ENCODE results near the gene MSI2.
A peak's percentile ranks its signal among the peaks of the same experiment; 100 is the strongest.

The MSI2 gene

DNA sequence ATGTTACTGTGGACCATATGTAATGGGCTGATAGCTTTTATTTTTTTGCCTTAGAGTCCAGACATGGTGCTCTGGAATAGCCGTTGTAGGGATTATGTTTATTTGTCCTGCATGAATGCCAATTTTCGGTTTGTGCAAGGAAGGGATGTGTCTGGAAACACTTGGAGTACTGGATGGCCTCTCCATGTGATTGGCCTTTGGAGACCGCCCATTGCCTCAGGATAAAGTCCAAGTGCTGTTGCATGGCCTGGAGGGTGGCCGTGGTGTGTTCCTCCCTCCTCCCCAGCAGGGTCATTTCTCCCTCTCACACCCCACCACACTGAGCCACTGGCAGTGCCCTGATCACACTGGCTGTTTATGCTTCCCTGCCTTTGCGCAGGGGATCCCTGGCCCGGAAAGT lies 93.9 kb downstream of the MSI2 start:
- no peak for DNase-seq

DNA sequence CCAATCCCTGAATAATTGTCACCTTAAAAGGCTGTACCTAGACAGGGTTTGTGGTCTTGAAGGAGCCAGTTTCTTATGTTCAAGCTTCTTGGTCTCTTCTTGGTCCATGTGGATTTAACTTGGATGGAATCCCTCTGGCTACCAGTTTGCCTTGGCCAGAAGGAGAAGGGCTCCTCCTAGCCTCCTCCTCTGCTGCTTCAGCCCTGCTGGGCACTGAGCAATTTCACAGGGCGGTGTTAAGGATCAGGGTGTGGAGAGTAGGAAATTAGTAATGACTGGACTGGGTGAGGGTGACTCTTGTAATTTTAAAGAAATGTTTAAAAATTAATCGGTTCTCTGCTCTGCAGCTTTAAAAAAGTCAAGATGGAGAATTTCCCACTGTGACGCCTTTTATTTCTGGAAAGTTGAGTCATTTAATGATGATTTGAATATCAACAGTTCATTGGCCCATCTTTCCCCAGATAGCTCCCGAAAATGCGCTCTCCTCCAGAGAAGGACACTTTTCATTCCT lies 96.4 kb downstream of the MSI2 start:
- DNase-seq, result no peak

DNA sequence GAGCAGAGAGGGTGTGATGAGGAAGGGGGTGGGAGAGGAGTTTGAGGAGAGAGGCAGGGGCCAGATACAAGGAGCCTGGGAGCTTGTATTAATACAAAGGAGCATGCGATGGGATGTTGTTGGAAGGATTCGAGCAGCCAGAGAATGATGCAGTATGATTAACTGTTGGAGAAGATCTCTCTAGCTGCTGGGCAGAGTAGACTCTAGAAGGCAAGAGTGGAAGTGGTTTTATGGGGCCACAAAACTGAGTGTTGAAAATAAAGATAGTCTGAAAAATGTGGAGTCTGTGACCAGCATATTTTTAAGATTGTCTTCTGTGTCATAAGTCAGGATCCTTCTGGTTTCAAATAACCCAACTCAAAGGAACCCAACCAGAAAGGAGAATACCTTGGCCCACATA lies 98.3 kb downstream of the MSI2 start:
- no peak for DNase-seq

DNA sequence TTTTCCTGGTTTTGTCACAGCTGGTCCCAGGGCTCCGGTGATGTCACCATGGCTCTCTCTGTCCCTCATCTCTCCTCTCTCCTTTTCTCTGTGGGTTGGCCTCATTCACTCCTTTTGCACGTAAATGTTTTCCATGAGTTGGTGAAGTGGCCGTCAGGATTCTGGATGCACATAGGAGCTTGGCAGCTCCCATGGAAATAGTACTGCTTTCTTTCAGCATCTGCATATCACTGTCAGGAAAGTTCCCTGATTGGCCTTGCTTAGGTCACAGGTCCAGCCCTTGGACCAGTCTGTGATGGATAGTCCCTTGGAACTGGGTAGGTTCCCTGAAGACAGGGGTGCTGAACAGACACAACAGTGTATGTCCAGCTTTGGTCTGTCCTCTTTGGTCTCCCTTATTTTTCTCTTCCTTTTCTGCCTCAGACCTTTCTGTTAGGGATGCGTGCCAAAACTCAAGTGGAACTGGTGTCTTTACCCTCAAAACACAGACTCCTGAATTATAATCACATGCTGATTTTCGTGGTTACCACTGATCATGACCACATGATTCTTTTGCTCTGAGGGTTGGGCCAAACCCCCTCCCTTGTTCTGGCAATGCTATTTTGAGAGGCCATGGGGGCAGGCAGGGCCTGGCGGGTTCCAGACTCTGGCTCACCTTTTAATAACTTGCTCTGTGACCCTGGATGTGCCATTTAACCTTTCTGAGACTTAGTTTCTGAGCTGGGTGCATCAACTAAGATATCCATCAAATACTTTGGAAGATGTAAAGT lies 99.0 kb downstream of the MSI2 start:
- no peak for DNase-seq

DNA sequence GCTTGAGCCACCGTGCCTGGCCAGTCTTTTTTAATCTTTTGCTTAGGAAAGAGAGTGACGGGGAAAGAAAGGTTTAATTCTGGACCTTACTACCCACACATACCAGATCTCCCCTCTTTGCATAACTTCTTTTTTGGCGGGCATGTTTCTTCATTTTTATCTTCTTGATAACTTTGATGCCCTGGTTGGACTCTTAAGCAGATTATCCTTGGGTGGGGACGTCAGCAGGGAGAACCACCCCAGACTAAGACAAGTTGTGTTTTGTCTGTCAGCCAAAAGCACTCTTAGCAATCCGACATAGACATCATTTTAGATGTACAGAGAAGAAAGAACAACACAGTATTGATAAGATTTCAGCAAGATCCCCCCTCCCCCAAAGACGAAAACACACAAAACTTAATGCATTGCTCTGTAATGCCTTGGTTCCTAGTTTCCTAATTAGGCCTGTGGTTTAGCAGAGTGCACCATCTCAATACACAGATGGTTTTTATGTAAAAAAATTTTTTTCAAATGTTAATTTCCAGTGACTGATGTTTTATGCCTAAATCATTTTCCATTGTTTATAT lies 99.9 kb downstream of the MSI2 start:
- no peak for DNase-seq

DNA sequence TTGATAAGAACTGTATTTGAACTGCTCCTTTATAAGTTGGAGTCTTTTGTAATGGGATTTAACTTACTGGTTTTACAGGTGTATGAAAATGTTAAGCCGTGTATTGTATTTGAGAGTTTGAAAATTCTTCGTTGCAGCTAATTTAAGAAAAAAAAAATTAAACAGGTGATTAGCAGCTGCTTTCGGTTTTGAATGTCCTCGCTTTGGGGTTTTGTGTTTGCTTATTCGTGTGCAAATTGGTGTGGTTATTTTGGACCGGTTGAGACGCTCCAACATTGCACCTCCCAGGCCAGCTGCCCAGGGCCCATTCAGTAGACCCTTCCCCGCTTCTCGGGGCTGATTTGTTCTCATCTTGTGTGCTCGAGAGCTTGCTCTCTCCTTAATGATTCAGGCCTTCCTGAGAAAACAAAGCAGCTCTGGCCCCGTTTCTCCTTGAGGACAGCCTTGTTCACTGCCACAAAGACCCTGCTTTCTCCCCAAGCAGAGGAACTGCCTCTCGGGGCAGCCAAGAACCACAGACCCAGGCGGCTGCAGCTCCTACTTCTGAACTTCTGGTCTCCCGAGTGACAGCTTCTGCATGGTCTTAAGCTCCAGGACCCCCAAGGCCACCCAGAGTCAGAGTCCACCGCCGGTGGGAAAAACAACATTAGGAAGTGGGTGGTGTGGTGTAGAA lies 100.5 kb downstream of the MSI2 start:
- peak; percentile 87 for DNase-seq

DNA sequence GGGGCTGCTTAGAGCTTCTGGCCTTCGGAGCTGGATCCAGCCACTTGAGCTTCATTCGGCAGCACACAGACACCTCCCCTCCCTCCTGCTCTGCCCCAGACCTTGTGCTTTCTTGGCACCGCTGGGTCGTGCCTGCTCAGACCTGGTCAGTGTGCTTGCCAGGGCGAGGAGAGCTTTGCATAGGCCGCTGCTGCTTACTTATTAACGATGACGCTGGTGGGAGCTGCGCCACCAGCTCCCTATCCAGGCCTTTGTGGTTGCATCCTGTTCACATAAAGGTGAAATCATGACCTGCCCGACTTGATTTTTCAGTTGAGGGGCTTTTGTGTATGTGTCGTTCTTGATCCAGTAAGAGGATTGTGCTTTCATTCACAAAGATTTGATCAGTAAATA lies 101.1 kb downstream of the MSI2 start:
- DNase-seq, result no peak

DNA sequence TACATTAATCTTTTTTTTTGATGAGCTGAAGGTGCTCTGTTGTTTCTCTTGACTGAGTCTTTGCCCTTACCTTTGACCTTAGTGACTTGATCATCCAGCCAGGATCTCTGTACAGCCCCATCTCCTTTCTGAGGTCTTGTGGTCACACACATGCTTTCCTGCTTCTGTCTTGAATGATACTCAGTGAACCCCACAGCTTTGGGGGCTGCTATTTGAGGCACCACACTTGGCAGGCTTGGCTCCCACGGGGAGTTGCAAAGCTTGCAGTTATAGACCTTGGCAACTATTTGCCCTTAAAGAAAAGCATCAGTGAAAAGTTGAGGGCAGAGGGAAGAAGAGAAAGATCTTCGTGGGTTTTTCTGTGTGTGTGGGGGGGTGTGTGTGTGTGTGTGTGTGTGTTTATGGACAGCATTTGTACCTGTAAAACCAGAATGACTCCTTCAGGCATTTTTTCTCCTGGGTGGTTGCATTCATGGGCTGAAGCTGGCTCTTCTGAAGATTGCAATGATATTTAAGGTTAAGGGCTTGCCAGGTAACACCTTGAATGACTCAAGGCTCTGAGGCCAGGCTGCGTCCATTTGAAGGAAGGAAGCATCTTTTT lies 101.6 kb downstream of the MSI2 start:
- DNase-seq, result no peak

DNA sequence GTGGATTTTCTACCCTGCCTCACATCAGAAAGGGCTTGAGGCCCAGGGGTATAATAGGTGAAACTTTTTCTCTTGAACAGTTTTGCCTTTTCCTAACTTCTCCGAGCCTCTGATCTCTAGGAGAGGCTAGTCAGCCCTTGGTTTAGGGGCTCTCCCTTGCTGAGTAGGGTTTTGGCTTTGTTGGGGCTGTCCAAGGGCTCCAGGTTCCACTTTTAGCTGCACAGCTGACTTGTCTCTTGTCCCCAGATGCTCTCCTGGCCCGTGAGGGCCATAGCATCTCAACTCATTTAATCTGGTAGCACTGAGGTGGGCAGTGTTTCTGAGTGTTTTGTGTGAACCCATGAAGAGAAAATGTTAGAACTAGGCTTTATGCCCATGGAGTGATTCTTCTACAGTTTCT lies 103.9 kb downstream of the MSI2 start:
- no peak for DNase-seq

DNA sequence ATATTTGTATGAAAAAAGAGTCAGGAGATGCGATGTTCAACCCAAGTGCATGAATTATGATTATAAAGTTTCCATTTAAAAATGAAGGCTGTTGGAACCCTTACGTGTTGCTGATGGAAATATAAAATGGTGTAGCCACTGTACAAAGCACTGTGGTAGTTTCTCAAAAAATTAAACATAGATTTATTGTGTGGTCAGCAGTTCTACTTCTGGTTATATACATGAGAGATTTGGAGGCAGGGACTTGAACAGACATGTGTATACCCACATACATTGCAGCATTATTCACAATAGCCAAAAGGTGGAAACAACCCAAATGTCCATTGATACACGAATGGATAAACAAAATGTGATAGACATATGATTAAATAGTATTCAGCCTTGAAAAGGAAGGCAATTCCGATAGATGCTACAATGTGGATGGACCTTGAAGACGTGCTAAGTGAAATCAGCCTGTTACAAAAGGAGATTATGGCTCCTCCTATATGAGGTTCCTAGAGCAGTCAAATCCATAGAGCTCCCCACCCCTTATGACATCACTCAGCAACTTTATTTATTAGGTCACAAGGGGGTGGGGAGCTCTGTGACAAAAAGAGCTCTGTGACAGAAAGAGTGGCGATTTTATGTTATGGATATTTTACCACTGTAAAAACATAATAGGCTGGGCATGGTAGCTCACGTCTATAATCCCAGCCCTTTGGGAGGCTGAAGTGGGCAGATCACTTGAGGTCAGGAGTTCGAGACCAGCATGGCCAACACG lies 106.7 kb downstream of the MSI2 start:
- no peak for DNase-seq

DNA sequence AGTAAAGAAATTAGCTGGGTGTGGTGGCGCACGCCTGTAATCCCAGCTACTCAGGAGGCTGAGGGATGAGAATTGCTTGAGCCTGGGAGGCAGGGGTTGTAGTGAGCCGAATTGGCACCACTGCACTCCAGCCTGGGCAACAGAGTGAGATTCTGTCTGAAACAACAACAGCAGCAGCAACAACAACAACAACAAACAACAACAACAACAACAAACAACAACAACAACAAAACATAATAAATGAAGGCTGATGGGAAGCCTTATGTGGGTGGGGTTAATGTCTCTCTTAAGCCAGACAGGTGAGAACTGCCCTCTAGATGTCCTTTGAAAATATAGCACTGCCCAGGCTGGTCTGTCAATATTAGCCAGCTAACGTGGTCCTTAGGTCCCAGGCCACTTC lies 107.3 kb downstream of the MSI2 start:
- no peak for DNase-seq

DNA sequence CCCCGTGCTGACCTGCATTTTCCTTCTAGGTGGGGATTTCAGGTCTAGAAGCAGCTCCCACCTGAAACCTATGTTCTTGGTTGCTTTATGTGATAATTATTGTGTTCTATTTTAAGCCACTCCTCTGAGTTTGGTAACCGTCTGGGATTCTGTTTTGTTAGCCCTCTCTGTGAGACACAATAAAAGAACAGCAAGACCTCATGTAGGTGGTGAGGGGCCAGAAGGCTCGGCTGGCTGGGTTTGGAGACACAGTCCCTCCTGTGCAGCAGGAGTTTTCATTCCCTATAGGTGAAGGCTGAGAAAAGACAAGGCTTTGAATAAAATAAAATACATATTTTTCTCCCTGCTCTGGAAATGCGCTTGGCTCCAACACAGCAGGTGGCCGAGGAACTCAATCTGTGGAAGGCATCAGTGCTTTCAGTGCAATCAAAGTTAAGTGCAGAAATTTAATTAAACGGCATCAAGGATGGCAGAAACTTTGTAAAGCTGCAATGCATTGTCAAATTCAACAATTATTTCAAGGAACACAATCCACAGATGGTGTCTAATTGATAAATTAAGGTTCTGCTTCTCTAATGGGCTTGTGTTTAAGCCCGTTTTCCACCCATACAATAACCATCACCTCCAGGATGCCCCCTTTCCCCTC lies 107.8 kb downstream of the MSI2 start:
- peak; percentile 58 for DNase-seq

DNA sequence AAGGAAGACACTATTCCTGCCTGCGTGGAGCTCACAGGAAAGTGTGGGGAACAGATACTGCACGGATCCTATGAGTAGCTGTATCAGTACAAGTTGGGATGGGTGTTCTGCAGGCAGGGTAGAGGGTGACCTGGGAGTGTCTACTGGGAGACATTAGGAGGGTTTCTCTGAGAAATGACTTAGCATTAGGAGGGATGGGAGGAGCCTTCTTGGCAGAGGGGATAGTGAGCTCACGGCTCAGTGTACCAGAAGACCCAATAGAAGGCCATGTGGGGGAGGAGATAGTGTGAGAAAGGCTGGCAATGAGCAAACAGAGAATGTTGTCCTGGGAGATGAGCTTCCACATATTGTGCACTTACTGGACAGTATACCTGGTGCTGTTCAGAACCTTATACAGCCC lies 109.1 kb downstream of the MSI2 start:
- no peak for DNase-seq

DNA sequence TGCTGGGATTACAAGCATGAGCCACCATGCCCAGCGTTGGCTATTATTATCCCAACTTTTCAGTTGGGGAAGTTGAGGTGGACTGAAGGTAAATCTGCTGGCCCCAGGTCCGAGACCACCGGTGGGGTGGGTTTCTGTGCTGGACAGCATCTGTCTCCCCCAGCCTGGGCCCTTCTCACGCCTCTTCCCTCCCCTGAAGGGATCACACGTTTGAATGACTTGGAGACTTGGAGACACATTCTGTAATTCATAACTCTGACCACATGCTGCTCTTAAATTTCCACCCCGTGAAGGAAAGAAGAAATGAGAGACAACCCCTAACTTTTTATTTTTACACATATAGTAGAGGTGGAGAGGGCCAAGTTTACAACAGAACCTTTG lies 109.8 kb downstream of the MSI2 start:
- no peak for DNase-seq

DNA sequence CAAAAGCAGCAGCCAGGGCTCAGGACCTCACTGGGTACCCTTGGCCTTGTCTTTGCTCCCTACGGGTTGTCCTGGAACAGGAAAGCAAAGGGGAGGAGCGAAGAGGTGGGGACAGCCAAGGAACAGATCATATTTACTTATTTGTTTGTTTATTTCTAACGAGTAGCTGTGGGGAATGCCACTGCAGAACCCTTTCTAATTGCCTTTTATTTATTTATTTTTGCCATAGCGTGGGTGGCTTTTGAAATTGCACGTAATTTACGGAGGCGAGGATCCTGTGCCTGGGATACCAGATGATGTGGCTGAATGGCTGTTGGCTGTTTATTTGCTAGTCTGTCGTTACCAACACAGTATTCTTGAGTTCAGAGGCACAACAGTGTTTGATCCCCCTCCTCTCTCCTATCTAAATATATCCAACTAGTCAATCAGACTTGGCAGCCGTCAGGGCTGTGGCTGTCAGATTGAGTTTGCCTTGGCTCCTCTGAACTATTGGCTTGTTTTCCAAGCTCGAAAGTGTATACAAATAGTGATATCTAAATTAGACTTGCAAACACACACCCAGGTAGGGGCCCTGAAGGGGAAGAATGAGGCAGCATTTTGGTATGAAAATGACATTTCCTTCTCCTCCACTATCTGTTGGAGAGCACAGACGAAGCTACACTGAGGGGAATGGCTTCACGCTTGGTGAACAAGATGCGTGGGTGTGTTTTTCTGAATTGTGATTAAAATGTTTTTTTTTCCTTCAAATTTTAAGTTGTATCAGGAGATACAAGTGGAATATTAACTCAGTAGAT lies 110.4 kb downstream of the MSI2 start:
- no peak for DNase-seq

DNA sequence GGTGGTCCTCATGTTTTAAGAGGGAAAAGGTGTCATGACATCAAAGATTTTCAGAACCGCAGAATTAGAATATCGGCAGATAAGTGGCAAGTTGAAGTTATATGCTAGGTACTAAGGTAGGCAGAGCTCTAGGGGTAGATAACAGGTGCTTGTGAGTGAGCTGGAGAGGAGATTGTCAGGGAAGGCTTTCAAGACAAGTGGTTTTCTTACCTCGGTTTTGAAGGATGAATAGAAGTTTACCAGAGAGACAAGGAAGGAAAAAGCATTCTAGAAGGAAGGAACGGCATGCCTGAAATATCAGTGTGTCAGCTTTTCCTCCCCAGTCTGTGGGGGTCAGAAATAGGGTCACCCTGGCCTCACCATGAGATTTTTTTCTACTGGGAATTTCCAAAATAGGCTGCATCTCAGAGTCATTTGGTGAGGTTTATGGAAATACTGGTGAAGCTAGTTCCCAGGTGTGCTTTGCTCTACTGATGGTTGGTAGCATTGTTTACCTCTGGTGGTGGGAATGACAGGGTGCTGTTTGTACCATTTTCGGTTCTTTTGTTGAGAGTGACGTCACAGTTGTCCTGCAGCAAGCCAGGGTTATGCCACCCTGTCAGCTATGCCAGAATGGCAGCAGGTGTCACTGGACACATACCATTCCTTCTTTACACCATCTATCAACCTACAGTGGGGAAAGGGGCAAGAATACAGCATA lies 112.5 kb downstream of the MSI2 start:
- no peak for DNase-seq

DNA sequence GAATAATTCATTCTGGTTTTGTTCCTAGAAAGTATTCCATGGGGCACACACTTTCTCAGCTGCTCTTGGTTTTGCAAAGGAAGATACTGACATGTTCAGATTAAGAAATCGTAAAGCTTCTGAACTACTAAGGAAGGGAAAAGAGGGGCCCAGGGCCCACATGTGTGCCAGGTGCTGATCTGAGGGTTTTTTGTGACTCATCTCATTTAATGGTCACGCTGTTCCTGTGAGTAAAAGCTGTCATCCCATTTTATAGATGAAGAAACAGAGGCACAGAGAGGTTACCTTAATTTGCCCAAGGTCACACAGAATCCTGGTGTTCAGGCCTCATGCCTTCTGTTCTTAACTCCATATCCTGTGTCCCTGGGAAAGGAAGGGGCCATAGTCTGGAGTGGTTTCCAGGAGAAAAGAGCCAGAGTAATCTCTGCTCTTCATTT lies 113.2 kb downstream of the MSI2 start:
- DNase-seq, result no peak

DNA sequence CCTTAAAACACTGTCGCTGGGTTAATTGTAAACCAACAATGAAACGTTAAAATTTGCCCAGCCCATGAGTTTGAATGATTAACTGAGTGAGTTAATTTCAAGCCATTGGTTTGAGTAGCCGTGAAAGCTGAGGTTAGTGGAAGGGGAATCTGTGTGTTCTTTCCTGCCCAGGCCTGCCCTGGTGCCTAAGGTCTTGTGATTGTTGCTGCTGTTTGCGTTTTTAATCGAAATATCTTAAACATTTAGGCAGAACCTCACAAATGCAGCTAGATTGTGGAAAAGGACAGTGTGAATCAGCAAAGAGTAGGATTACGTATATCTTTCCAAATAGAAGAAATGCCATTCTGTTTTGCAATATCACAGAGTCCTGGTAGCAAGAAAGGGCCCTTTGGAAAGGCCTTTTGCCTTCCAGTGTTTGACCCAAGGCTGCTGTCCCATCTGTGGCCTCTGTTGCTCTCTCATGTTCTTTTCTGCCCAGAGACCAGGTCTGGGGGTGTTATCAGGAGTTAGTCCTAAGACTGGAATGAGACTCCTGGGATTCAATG lies 113.8 kb downstream of the MSI2 start:
- no peak for DNase-seq

DNA sequence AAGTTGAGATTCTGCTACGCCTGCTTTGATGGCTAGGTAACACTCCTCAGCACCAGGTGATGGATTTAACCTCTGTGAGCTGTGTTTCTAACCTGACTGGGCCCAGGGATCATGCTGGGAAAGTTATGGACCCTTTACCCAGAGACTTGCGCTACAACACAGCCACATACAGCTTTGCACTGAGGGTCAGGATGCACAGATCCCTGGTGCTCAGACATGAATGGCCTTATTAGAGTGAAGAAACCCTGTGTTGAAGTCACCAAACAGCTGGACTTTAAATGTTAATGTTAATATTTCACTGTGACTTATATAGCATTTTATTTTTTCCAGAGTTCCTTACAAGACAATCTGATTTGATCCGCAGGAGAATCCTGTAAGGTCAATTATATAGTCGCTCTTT lies 114.3 kb downstream of the MSI2 start:
- no peak for DNase-seq

DNA sequence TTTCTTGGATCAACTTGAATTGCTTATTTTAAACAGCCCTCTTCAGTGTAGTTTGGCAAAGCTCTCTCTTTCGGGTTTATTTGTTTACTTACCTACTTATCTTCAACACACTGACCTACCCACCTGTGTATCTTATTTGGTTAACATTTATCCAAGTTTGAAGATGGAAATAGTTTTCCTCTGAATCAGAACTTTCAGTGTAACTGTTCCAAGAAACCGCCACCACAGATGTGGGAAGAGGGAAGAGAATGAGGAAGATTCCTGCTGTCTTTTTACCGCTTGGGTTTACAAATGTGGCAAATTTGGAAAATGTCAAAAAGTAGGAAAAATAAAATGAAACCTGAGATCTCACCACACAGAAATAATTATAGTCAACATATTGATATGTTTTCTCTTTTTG lies 115.8 kb downstream of the MSI2 start:
- DNase-seq, result no peak

DNA sequence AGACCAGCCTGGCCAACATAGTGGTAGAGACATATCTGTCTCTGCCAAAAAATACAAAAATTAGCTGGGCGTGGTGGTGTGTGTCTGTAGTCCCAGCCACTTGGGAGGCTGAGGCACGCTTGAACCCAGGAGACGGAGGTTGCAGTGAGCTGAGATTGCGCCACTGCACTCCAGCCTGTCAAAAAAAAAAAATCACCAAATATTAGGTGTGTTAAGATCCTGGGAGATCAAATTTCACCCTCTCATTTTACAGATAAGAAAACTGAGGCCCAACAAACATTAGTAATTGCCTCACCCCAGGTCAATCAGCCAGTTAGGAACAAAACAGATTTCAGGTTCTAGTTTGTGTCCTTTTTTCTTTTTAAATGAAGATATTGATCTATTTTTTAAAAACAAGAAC lies 116.7 kb downstream of the MSI2 start:
- DNase-seq, result no peak
